ENCODE results near the gene PTTG2.
A peak's percentile ranks its signal among the peaks of the same experiment; 100 is the strongest.

GRCh38 chr4:37982736-37983135 is 22.5 kb downstream of the PTTG2 start:
- no peak for TF ChIP-seq POLR2A (IDR thresholded peaks at IDR 0.05)
- no peak for TF ChIP-seq CTCF (IDR thresholded peaks at IDR 0.05)
- TF ChIP-seq POLR2AphosphoS5 (IDR thresholded peaks at IDR 0.05) = peak; percentile 13

Measured in gastroesophageal sphincter (tissue), 3 donors.